Sciatic nerve (tissue), 2 donors: ENCODE measurements around the gene SFRP2. TPM values are rescaled to one million over a fixed set of nuclear protein-coding genes. Genes with fewer than 3 reads are reported as not detected.

Experiments used
- ATAC-seq: fragments of 200-7000 bp; cut with Tn5 transposase; one replicate; pipeline ENCODE4 v1.9.1; 2020; ENCODE audit warnings: mild to moderate bottlenecking, moderate library complexity
- DNase-seq: peaks from one replicate; pipeline ENCODE4 v3.0.0-alpha.2; 2020; ENCODE audit warnings: low spot score
- intact Hi-C: fragments of 100-400 bp; cut with DNase I; formaldehyde crosslinking; loops from one replicate; pipeline ENCODE4 v1.14.2; 2022
- total RNA-seq: library from RNA; stranded (reverse); fragmentation: NEBNext Ultra II Directional; extraction: Animal tissue kit (Norgen Biotek cat#: 25700); gene quantifications from one replicate; pipeline ENCODE4 v1.2.1, GENCODE V29; 2021
- donor health status: DM: no; HTN: no; CAD: no.
- donor health status: DM: no; HTN: no; CAD: no.

The SFRP2 gene
- total RNA-seq, 1 donor from 2014 or later = 126 TPM

DNA sequence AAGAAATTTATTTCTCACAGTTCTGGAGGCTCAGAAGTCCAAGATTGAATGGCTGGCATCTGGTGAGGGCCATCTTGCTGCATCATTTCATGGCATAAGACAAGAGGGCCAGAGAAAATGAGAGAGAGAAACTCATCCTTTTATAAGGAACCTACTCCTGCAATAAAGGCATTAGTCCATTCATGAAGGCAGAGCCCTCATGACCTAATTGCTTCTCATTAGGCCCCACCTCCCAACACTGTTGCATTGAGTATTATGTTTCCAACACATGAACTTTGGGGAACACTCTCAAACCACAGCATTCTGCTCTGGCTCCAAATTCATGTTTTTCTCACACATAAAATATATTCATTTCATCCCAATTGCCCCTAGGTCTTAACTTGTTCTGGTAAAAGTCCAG lies 43.2 kb downstream of the SFRP2 start:
- intact Hi-C loops = no loop called here
- no peak for DNase-seq
- ATAC-seq = no peak

DNA sequence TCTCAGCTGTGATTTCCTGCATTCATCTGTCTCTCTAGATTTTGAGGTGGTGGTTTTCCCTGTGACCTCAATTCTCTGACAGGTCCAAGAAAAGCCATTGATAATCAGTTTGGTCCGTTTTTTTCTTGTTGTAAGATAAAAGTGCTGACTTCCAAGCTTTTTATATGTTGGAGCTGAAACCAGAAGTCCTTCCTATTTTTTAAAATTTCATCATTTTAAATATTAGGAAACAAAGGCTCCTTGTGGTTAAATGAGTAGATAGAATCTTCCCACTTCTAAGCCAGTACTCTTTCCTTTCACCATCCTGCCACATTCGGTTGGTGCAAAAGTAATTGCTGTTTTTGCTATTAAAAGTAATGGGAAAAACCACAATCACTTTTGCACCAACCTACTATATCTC lies 47.3 kb downstream of the SFRP2 start:
- ATAC-seq (no peak), DNase-seq (no peak)
- intact Hi-C loops = no loop called here

DNA sequence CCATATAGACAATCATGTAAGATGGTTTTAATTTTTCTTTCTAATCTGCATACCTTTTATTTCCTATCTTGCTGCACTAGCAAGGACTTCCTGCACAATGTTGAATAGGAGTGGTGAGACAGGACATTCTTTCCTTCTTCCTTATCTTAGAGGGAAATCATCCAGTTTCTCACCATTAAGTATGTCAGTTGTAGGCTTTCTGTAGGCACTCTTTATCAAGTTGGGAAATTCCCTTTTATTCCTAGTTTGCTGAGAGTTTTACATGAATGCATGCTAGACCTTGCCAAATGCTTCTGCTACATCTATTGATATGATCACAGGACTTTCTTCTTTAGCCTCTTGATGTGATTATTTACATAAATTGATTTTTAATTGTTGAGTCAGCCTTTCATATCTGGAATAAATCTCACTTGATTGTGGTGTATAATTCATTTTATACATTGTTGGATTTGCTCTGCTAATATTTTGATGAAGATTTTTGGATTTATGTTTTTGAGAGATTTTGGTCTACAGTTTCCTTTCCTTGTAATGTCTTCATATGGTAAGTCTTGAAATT lies 52.9 kb downstream of the SFRP2 start:
- intact Hi-C loops = no loop called here
- DNase-seq = no peak
- ATAC-seq = no peak

DNA sequence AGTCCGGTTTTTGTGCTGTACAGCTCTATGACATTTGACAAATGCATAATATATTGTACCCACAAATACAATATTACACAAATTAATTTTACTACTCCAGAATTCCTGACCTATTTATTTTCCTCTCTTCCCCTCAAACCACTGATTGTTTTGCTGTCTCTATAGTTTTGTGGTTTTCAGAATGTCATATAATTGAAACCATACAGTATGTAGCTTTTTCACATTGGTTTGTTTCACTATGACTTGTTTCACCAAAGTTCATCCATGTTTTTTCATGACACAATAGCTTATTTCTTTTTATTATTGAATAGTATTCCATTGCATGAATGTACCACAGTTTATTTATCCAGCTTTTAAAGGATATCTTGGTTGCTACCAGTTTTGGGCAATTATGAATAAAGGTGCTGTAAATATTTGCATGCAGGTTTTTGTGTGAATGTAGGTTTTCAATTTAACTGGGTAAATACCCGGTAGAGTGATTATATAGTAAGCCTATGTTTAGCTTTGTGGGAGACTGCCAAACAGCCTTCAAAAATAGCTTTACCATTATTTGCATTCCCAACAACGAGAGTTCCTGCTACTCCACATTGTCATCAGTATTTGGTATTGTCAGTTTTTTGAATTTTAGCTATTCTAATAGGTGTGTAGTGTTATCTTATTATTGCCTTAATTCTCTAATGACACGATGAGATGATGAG lies 55.0 kb downstream of the SFRP2 start:
- intact Hi-C loops = no loop called here
- ATAC-seq = no peak

DNA sequence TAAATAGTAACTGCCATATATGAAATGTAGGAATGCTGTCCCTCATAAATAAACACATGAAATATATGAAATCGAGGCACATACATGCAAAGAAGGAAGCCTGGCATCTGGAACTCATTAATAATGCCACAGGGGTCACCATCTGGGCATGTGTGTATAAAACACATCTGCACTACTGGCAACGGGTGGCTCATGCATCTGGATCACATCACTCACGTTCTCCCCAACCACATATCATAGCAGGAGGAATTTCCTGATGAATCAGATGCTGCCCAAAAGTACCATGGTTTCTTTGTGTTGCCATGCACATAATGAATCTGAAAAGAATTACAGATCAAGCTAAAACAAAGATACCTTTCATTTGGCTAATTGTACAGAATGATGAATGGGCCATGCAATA lies 57.6 kb downstream of the SFRP2 start:
- intact Hi-C loops = no loop called here
- no peak for ATAC-seq
- no peak for DNase-seq

More for the DNA sequence above, 55.0 kb downstream of the SFRP2 start:
- no peak for DNase-seq

Other genes starting within 250 kb of the SFRP2 start
- 35.2 TPM for gene TLR2, start 104.8 kb downstream of the SFRP2 start, total RNA-seq
- 2.3 TPM for gene RNF175, start 29.1 kb downstream of the SFRP2 start, total RNA-seq